HG03571 (cell line): Measurements from ENCODE around the gene UBE2QL1.

Experiments used
- ATAC-seq: cut with Tn5 transposase; IDR thresholded peaks from one replicate; pipeline ENCODE4 v1.9.1; 2021; ENCODE audit not compliant: unreplicated experiment

Gene UBE2QL1

GRCh38 chr5:6522923-6523322, 74.3 kb downstream of the UBE2QL1 start:
- ATAC-seq = no peak

GRCh38 chr5:6525422-6525821, 76.8 kb downstream of the UBE2QL1 start:
- ATAC-seq = no peak

DNA sequence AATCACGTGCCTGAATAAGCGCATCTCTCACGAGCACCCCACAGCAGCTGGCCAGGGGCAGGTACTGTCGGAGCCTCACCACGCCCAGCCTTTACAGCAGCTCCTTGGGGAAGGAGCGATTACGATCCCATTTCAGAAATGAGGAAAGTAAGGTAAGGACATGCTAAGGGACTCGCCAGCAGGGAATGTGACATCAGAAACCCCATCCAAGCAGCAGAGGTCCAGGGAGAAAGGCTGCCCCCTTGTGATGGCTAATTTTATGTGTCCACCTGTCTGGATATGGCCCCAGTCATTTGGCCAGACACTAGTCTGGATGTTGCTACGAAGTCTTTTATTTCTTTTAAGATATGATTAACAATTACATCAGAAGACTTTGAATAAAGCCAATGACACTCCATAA, 77.3 kb downstream of the UBE2QL1 start:
- no peak for ATAC-seq

GRCh38 chr5:6527749-6528455, 79.2 kb downstream of the UBE2QL1 start:
- no peak for ATAC-seq

GRCh38 chr5:6535594-6535993, 86.9 kb downstream of the UBE2QL1 start:
- no peak for ATAC-seq

DNA sequence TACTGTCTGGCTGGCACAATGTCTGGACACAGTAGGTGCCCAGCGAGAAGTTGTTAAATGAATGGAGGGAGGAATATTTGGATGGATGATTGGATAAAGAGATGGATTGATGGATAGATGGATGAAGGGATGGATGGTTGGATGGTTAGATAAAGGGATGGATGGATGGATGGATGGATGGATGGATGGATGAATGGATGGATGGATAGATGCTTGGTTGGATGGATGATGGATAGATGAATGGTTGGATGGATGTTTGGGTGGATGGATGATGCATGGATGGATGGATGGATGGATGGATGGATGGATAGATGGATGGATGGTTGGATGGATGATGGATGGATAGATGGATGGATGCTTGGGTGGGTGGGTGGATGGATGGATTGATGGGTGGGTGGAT, 90.4 kb downstream of the UBE2QL1 start:
- no peak for ATAC-seq

GRCh38 chr5:6540111-6540827, 91.6 kb downstream of the UBE2QL1 start:
- ATAC-seq = no peak

- no peak for ATAC-seq
Observed at GRCh38 chr5:6541256-6542013, 92.8 kb downstream of the UBE2QL1 start.

DNA sequence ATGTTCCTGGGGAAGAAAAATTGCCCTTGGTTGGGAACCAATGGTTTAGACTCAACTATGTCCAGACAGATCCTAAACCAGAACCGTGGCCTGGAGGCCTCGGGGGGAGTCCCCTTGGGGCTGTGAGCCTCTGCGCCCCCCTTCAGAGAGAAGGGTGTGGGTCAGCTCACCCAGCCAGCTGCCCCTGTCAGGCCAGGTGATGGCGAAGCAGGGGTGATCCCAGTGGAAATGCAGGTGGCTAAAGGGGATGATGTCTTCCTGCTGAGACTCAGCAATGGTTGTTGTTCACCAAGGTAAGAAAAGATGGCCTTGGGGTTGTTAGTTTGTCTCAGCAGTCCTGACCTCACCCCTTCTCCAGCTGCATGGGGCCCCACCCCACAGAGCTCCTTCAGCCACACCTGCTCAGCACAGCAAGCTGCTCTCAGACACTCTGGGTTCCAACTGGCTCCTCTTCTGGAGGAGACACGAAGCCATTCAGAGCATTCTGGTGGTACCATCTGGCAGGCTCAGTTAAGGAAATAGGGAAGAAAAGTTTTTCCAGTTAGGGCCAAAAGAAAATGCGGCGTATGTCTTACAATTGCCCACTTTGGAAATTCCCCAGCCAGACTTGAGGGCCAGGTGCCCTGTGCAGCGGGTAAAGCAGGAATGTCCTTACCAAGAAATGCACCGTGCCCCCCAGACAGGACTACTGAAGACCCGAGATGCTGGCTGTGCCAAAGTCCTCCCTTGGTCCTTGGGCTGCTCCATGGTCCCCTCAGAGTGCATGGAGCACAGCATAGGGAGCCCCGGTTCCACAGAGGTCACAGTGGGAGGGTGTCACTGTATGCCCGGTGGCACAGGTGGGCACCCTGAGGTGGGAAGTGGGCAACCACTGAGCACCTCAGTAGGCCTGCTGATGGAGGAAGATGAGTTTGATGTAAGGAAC, 94.0 kb downstream of the UBE2QL1 start:
- no peak for ATAC-seq

GRCh38 chr5:6543346-6543730, 94.7 kb downstream of the UBE2QL1 start:
- no peak for ATAC-seq

GRCh38 chr5:6543830-6544560, 95.3 kb downstream of the UBE2QL1 start:
- ATAC-seq = no peak
